Measurements from ENCODE around the gene FOLH1.
"Not testable (repeated sequence)": the region's sequence is repeated elsewhere in the genome, so short reads cannot be mapped to it uniquely, and the experiment has no call there.

The FOLH1 gene

GRCh38 chr11:49184756-49185155 lies 23.6 kb downstream of the FOLH1 start:
- not testable (repeated sequence) for FAIRE-seq; DNase-seq (ENCODE audit: low spot score)

DNA sequence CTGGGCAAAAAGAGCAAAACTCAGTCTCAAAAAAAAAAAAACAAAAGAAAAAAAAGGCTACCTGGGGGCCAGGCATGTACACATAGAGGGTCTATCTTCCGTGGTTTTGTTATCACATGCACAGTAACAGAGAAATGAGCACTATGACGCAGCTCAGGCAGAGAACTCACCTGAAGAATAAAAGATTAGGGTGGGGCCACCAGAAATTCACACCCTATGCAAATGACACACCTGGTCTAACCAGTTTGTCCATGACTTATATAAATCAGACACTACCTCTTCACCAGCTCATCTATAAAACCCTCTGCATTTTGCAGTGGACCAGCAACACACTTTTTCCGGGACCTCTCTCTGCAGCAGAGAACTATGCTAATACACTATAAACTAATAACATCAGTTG lies 30.5 kb downstream of the FOLH1 start:
- DNase-seq (ENCODE audit: low spot score); FAIRE-seq: not testable (repeated sequence)

DNA sequence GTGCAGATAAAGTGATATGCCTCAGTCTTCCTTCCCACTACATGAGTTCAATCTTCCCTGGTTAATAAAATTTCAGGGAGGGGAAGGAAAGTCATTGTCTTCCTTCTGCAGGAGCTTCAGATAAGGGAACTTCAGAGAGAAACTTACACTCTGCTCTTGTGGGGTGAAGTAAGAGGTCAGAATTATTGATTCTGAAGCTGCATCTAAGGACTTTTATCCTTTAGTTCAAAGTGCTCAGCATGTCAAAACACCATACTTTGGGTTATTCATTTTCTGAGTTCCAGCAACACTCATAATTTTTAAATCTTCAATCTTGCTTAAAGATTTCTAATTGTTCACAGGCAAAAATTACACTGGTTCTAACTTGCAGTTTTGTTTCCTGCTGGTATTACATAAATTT lies 33.0 kb downstream of the FOLH1 start:
- not testable (repeated sequence) for DNase-seq (ENCODE audit: low spot score); FAIRE-seq

- not testable (repeated sequence) for FAIRE-seq; DNase-seq (ENCODE audit: low spot score)
Measured at GRCh38 chr11:49174691-49175366, 33.6 kb downstream of the FOLH1 start.

GRCh38 chr11:49171613-49172012 lies 36.8 kb downstream of the FOLH1 start:
- FAIRE-seq = peak; percentile 35
- DNase-seq (ENCODE audit: low spot score) = not testable (repeated sequence)

DNA sequence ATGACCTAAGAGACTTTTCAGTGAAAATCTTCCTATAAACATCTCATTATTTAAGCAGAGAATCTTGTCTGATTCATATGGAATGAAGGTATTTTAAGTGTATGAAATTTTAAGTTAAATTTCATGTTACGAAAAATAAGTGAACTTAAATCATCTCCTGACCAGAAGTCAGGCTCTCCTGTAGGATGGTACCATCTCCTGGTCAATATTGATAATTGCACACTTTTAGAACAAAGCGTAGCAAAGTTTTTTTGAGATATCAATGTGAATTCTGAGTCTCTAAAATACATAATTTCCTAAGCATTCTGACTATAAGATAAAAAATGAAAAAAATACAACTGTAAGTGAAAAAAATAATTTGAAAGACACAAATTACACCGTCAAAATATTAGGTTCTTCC lies 38.8 kb downstream of the FOLH1 start:
- FAIRE-seq; DNase-seq (ENCODE audit: low spot score): not testable (repeated sequence)

- DNase-seq (ENCODE audit: low spot score); FAIRE-seq: not testable (repeated sequence)
Measured at GRCh38 chr11:49168992-49169391, 39.4 kb downstream of the FOLH1 start.

- FAIRE-seq = no peak
- DNase-seq (ENCODE audit: low spot score) = no peak
Measured at GRCh38 chr11:49151211-49151610, 57.2 kb downstream of the FOLH1 start.

- not testable (repeated sequence) for DNase-seq (ENCODE audit: low spot score); FAIRE-seq
Measured at GRCh38 chr11:49102356-49102755, 106.0 kb downstream of the FOLH1 start.
